ENCODE data around the gene CLEC17A.

DNA sequence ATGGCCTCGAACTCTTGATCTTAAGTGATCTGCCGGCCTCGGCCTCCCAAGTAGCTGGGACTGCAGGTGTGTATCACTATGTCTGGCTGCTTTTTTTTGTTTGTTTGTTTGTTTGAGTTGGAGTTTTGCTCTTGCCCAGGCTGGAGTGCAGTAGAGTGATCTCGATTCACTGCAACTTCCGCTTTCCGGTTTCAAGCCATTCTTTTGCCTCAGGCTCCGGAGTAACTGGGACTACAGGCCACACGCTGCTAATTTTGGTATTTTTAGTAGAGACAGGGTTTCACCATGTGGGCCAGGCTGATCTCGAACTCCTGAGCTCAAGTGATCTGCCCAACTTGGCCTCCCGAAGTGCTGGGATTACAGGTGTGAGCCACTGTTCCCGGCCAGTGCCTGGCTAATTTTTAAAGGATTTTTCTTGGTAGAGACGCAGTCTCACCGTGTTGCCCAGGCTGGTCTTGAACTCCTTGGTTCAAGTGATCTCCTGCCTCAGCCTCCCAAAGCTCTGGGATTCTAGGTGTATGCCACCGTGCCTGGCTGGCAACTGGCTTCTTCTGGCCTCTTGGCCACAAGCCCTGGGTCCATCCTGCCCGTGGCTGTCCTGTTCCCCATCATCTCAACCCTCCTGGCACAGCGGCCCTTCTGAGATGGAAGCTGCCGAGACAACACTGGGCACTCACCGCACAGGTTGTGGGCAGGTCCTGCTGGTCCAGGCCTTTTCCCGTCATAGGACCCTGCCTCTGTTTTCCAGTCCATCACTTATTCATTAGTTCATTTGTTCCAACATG lies 42.0 kb upstream of the CLEC17A start:
- TF ChIP-seq POLR2AphosphoS5 (IDR thresholded peaks at IDR 0.05) = no peak
- TF ChIP-seq, protein P1, sequence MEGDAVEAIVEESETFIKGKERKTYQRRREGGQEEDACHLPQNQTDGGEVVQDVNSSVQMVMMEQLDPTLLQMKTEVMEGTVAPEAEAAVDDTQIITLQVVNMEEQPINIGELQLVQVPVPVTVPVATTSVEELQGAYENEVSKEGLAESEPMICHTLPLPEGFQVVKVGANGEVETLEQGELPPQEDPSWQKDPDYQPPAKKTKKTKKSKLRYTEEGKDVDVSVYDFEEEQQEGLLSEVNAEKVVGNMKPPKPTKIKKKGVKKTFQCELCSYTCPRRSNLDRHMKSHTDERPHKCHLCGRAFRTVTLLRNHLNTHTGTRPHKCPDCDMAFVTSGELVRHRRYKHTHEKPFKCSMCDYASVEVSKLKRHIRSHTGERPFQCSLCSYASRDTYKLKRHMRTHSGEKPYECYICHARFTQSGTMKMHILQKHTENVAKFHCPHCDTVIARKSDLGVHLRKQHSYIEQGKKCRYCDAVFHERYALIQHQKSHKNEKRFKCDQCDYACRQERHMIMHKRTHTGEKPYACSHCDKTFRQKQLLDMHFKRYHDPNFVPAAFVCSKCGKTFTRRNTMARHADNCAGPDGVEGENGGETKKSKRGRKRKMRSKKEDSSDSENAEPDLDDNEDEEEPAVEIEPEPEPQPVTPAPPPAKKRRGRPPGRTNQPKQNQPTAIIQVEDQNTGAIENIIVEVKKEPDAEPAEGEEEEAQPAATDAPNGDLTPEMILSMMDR (IDR thresholded peaks at IDR 0.05) = no peak
